Left lung (tissue), 10 donors: ENCODE results near the gene CFAP100. TPM values are rescaled to one million over a fixed set of nuclear protein-coding genes. Genes with fewer than 3 reads are reported as not detected.

ENCODE experiments used
- ATAC-seq: fragments of 200-7000 bp; cut with Tn5 transposase; one replicate; pipeline ENCODE4 v1.9.1; 2020; ENCODE audit warnings: moderate library complexity
- DNase-seq, 4 donors: peaks; one replicate each; pipeline ENCODE4 v3.0.0-alpha.2; 2013 to 2020
- H3K27ac ChIP-seq, 2 donors: fragments of 200-600 bp; sonication (generic) in 1 of 2; one replicate each; pipeline versions ENCODE4 v1.5.0 to v1.8.0; 2020 to 2021
- H3K27me3 ChIP-seq, 2 donors: fragments of 200-600 bp; sonication (generic) in 1 of 2; one replicate each; pipeline versions ENCODE4 v1.5.0 to v1.8.0; 2020 to 2021
- H3K36me3 ChIP-seq, 2 donors: fragments of 200-600 bp; sonication (generic) in 1 of 2; one replicate each; pipeline versions ENCODE4 v1.5.0 to v1.8.0; 2020 to 2021
- H3K4me1 ChIP-seq, 2 donors: fragments of 200-600 bp; one replicate each; pipeline ENCODE4 v1.8.0; 2021
- H3K4me3 ChIP-seq, 2 donors: fragments of 200-600 bp; sonication (generic) in 1 of 2; one replicate each; pipeline versions ENCODE4 v1.5.0 to v1.8.0; 2020 to 2021; ENCODE audit warnings: mild to moderate bottlenecking in 1 of 2
- H3K9me3 ChIP-seq, 2 donors: fragments of 200-600 bp; sonication (generic) in 1 of 2; one replicate each; pipeline versions ENCODE4 v1.5.0 to v1.8.0; 2020 to 2021
- intact Hi-C, 2 donors: fragments of 100-400 bp; cut with DNase I; formaldehyde crosslinking; loops; one replicate each; pipeline versions ENCODE4 v1.11.2 to v1.14.2; 2022
- polyA plus RNA-seq, 6 donors: library from polyadenylated mRNA; unstranded; fragments of 120-200 nt; gene quantifications; one replicate each; pipeline ENCODE4 v1.2.1, GENCODE V29; 2013; ENCODE audit not compliant: insufficient read length in 6 of 6
- total RNA-seq, 2 donors: library from RNA; stranded (reverse); fragmentation: NEBNext Ultra II Directional; extraction: Animal tissue kit (Norgen Biotek cat#: 25700); gene quantifications; one replicate each; pipeline ENCODE4 v1.2.1, GENCODE V29; 2021
- TF ChIP-seq, protein P1 (sequence below), 2 donors: fragments of 200-600 bp; sonication (generic) in 1 of 2; IDR thresholded peaks; one replicate each; pipeline versions ENCODE4 v1.5.0 to v1.8.0; 2021; ENCODE audit warnings: antibody characterized with exemption in 2 of 2
- donor health status: DM: no; HTN: yes; CAD: no.
- donor health status: DM: no; HTN: no; CAD: no.

Gene CFAP100
- total and polyA plus RNA-seq, 8 donors = 1.0 to 8.2 (median 6.1) TPM; not detected in 1

DNA sequence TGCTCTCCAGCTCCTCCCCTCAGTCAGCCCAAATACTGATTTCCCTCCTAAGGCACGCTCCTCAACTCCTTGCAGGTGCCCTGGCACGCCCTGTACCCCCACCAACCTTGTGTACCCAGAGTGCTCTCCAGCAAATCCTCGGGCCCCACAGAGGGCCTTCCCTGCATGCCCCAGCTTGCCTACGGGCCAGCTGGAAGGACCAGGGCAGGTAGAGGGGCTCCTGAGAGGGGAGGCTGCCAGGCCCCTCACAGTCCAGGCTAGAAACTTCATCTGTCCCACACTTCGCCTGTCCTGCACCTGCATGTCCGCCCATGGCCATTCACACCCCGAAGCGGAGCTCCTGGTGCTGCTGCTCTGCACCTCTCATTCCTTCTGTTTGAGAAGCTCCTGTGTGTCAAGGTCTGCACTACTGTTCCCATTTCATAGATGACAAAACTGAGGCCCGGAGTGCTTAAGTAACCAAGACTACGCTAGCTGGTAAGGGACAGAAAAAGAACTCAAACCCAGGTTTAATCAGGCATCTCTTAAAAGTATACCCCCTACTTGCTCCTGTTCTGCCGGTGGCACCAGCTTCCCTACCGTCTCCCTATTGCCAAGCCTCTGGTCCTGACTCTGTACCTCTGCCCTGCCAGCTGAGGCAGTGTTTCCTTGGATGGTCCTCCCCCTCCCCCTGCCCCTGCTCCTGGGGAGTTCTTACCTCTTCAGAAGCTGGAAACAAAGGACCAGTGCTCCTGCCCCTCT is 45.4 kb downstream of the CFAP100 start:
- no peaks in the 10 kb centered on the region for H3K27me3 ChIP-seq
- ATAC-seq (no peak), DNase-seq (peak in 1 of 4 donors; percentile 51)
- H3K27ac ChIP-seq = no peak overlapping the region
- intact Hi-C loops = no loop called here
- H3K36me3 ChIP-seq = peaks cover 0 to 80% of the 10 kb centered on the region in 2 donors
- H3K4me1 ChIP-seq = peaks cover 0 to 4% of the 10 kb centered on the region in 2 donors
- TF ChIP-seq, protein P1, sequence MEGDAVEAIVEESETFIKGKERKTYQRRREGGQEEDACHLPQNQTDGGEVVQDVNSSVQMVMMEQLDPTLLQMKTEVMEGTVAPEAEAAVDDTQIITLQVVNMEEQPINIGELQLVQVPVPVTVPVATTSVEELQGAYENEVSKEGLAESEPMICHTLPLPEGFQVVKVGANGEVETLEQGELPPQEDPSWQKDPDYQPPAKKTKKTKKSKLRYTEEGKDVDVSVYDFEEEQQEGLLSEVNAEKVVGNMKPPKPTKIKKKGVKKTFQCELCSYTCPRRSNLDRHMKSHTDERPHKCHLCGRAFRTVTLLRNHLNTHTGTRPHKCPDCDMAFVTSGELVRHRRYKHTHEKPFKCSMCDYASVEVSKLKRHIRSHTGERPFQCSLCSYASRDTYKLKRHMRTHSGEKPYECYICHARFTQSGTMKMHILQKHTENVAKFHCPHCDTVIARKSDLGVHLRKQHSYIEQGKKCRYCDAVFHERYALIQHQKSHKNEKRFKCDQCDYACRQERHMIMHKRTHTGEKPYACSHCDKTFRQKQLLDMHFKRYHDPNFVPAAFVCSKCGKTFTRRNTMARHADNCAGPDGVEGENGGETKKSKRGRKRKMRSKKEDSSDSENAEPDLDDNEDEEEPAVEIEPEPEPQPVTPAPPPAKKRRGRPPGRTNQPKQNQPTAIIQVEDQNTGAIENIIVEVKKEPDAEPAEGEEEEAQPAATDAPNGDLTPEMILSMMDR (IDR thresholded peaks at IDR 0.05) = no peak
- no peak overlapping the region for H3K4me3 ChIP-seq
- no peaks in the 10 kb centered on the region for H3K9me3 ChIP-seq

DNA sequence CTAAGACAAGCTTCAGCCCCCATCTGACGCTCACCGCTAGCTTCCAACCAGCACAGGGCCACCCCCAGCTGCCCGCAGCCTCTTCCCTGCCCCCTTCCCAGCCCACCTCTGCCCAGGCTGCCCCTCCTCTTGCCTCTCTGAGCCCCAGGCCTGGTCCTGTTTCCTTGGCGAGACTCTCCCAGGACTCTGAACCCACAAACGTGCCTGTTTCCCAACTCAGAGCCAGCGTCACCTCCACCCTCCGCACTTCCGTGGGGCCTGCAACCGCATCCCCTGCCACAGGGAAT is 45.9 kb downstream of the CFAP100 start:
- TF ChIP-seq, protein P1 (IDR thresholded peaks at IDR 0.05) = no peak
- H3K27ac ChIP-seq = no peak overlapping the region
- ATAC-seq = no peak
- H3K4me3 ChIP-seq = no peak overlapping the region
- DNase-seq = peak in 1 of 4 donors; percentile 35
- no peaks in the 10 kb centered on the region for H3K27me3 ChIP-seq
- intact Hi-C loops = no loop called here
- H3K9me3 ChIP-seq = no peaks in the 10 kb centered on the region
- H3K4me1 ChIP-seq = peaks cover 0 to 4% of the 10 kb centered on the region in 2 donors
- H3K36me3 ChIP-seq = peaks cover 0 to 78% of the 10 kb centered on the region in 2 donors

DNA sequence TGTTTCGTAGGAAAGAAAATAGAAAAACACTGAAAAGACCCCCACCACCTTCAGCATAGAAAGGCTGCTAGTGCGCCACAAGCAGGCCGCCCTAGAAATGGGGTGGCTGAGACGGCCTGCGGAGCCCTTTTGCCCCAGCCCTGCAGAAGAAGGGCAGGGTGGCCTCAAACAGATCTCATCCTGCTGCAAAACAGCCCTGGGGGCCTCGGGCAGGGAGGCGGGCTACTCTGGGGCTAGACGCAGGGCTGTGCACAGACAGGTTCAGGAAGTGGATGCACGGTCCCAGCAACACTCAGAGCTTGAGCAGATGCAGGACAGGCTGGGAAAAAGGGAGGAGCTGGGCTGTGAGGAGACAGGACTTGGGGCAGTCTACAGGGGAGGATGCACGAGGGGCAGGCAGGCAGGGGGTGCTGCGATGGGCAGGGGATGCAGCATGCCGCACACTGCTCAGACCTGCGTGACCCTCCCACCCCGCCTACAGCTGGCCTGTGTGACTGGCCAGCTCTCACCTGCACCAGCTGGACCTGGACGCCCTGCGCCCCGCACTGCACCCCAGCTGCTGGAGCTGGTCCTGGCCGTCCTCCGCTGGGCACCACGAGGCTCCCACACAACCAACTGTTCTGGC is 46.7 kb downstream of the CFAP100 start:
- Histone ChIP-seq H3K27me3 (no peaks in the 10 kb centered on the region), H3K9me3 (no peaks in the 10 kb centered on the region), H3K36me3 (peaks cover 0 to 71% of the 10 kb centered on the region in 2 donors), H3K4me1 (peaks cover 0 to 4% of the 10 kb centered on the region in 2 donors), H3K27ac (no peak overlapping the region), H3K4me3 (no peak overlapping the region)
- ATAC-seq (no peak), DNase-seq (peak in 1 of 4 donors; percentile 71)
- TF ChIP-seq, protein P1 (IDR thresholded peaks at IDR 0.05) = no peak
- intact Hi-C loops = no loop called here

DNA sequence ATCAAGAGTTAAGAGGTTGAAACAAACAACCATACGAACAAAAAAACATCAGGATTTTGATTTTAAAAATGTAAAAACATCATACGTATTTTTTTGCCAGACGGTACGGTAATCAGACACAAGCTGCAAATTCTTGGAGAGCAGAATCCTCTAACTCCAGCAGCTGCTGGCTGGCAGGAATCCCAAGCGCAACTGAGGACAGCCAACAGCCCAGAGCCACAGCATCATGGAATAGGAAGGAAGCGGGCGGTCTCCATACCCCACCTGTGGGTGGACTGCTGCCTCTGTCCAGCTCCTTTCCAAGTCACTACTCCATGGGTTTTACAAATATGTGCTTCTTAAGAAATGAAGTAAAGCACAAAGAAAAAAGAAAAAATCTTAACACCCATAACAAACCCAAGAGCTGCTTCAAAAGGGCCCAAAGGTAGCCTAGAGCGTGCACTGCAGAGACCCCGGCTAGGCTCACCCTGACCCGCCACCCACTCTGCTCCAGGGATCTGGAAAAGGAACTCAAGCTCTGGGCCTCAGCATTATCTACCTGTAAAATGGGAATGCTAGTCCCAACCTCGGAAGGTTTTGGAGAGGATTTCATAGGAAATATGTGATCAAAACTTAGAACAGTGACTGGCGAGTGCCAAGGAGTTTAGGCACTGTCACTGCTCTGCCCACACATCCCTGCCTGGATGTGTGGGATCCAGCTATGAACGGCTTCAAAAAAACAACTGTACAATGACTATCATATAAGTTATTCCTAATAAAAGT is 47.6 kb downstream of the CFAP100 start:
- Histone ChIP-seq H3K36me3 (peaks cover 0 to 62% of the 10 kb centered on the region in 2 donors), H3K27ac (no peak overlapping the region), H3K9me3 (no peaks in the 10 kb centered on the region), H3K4me1 (peaks cover 0 to 4% of the 10 kb centered on the region in 2 donors), H3K4me3 (no peak overlapping the region), H3K27me3 (no peaks in the 10 kb centered on the region)
- ATAC-seq = no peak
- intact Hi-C loops = no loop called here
- DNase-seq = peak in 3 of 4 donors; percentile 39 to 89 (median 75)
- TF ChIP-seq, protein P1 (IDR thresholded peaks at IDR 0.05) = no peak

DNA sequence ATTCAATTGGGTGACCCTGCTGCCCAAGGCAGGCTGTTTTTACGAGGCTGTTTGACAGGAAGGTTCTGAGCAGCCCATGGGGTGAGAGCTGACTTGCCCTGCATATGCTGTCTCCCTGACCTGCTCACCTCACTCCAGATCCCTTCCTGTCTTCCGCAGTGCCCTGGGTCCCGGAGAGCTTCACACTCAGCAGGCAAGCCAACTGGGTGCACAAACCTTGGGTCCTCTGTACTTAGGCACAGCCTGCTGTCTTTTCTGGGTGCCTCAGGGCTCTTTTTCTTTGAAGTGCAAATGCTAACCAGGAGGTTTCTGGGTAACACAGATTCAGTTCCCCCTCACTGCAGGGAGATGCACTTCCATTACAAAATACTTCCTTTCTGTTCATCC is 48.1 kb downstream of the CFAP100 start:
- H3K27me3 ChIP-seq = no peaks in the 10 kb centered on the region
- peaks cover 0 to 61% of the 10 kb centered on the region in 2 donors for H3K36me3 ChIP-seq
- H3K9me3 ChIP-seq = no peaks in the 10 kb centered on the region
- DNase-seq (no peak), ATAC-seq (no peak)
- intact Hi-C loops = no loop called here
- no peak overlapping the region for H3K4me3 ChIP-seq
- H3K4me1 ChIP-seq = peaks cover 0 to 4% of the 10 kb centered on the region in 2 donors
- no peak overlapping the region for H3K27ac ChIP-seq
- TF ChIP-seq, protein P1 (IDR thresholded peaks at IDR 0.05) = no peak
